HepG2 (cell line): ENCODE measurements around the gene NDUFA8. TPM values are rescaled to one million over a fixed set of nuclear protein-coding genes. Genes with fewer than 3 reads are reported as not detected.

Source experiments
- DMTF1 ChIP-seq: sonication (generic); formaldehyde crosslinking; IDR thresholded peaks from 2 replicates; pipeline ENCODE4 v1.4.0; 2020; ENCODE audit warnings: mild to moderate bottlenecking, missing genetic modification reagents
- FOXM1 ChIP-seq: sonication (generic); formaldehyde crosslinking; IDR thresholded peaks from 2 replicates; pipeline ENCODE4 v1.5.0; 2020; ENCODE audit warnings: missing genetic modification reagents
- HNF4G ChIP-seq, 2 experiments: sonication (generic) in 1 of 2; formaldehyde crosslinking in 1 of 2; IDR thresholded peaks; 2 replicates each; pipeline versions ENCODE4 v1.4.0 to v1.6.1; 2011 to 2020; ENCODE audit warnings: borderline replicate concordance in 2 of 2, low read depth in 2 of 2, mild to moderate bottlenecking in 2 of 2, low read length in 1 of 2, missing genetic modification reagents in 1 of 2, moderate library complexity in 1 of 2
- MXD1 ChIP-seq: sonication (generic); formaldehyde crosslinking; IDR thresholded peaks from 2 replicates; pipeline ENCODE4 v1.4.0; 2020; ENCODE audit warnings: mild to moderate bottlenecking, missing genetic modification reagents
- NCOR1 ChIP-seq: fragments of 200-600 bp; sonication (generic); IDR thresholded peaks from 2 replicates; pipeline ENCODE4 v1.7.0; 2017; ENCODE audit warnings: antibody characterized with exemption, low read length, borderline replicate concordance
- ZBTB1 ChIP-seq: sonication (generic); formaldehyde crosslinking; IDR thresholded peaks from 2 replicates; pipeline ENCODE4 v1.4.0; 2020; ENCODE audit warnings: missing genetic modification reagents, borderline replicate concordance
- ZNF597 ChIP-seq: sonication (generic); formaldehyde crosslinking; IDR thresholded peaks from 2 replicates; pipeline ENCODE4 v1.5.0; 2020; ENCODE audit warnings: missing genetic modification reagents
- polyA plus RNA-seq, 8 experiments: library from polyadenylated mRNA; depleted of rRNA in 3 of 8; stranded (reverse) in 7 of 8; unstranded in 1 of 8; fragments of >200 nt; fragmentation: Illumina TruSeq in 4 of 8; extraction: Trizol in 4 of 8; gene quantifications; 2 replicates each; pipeline versions ENCODE4 v1.2.1 to v1.2.3, GENCODE V29; 2011 to 2016; ENCODE audit warnings: low read depth in 4 of 8, missing spikeins in 1 of 8, mixed read lengths in 1 of 8; ENCODE audit not compliant: insufficient read depth in 1 of 8
- total RNA-seq, 5 experiments: library from RNA; depleted of rRNA; stranded (reverse); fragments of >200 nt; fragmentation: Illumina TruSeq; extraction: Trizol; gene quantifications; 2 replicates each; pipeline ENCODE4 v1.2.3, GENCODE V29; 2016; ENCODE audit warnings: low read depth in 1 of 5
- TF ChIP-seq, protein P1 (sequence below): sonication (generic); formaldehyde crosslinking; IDR thresholded peaks from 2 replicates; pipeline ENCODE4 v1.5.1; 2020; ENCODE audit warnings: mild to moderate bottlenecking, moderate library complexity, missing genetic modification reagents

The NDUFA8 gene
- total and polyA plus RNA-seq, 2 of the 13 experiments (the other 11 are each of a cell fraction or from before 2014, with no cell fraction given), result 68.6 to 71.7 TPM

- TF ChIP-seq, protein P1, sequence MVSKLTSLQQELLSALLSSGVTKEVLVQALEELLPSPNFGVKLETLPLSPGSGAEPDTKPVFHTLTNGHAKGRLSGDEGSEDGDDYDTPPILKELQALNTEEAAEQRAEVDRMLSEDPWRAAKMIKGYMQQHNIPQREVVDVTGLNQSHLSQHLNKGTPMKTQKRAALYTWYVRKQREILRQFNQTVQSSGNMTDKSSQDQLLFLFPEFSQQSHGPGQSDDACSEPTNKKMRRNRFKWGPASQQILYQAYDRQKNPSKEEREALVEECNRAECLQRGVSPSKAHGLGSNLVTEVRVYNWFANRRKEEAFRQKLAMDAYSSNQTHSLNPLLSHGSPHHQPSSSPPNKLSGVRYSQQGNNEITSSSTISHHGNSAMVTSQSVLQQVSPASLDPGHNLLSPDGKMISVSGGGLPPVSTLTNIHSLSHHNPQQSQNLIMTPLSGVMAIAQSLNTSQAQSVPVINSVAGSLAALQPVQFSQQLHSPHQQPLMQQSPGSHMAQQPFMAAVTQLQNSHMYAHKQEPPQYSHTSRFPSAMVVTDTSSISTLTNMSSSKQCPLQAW, result peak; percentile 53; the same call in 1 of the 2 replicates
- peak; percentile 64 for TF ChIP-seq MXD1 (CRISPR knock-in tag)
- no peak for TF ChIP-seq ZBTB1
- no peak for TF ChIP-seq FOXM1 (CRISPR knock-in tag)
- no peak for TF ChIP-seq DMTF1
- TF ChIP-seq NCOR1, result no peak
- TF ChIP-seq ZNF597, result no peak
- no peak for TF ChIP-seq HNF4G (IDR thresholded peaks at IDR 0.05; ENCODE audit: borderline replicate concordance, low read depth, low read length)
- no peak for TF ChIP-seq HNF4G (CRISPR knock-in tag; IDR thresholded peaks at IDR 0.05; ENCODE audit: borderline replicate concordance, low read depth)
These were observed at the start of gene NDUFA8, which contains the start of gene MORN5 (continued) for GRCh38 chr9:122159026-122159924.
